Sigmoid colon (tissue), 7 donors: ENCODE measurements around the gene LRFN3. TPM values are rescaled to one million over a fixed set of nuclear protein-coding genes. Genes with fewer than 3 reads are reported as not detected.

Experiments
- DNase-seq: peaks from one replicate; pipeline ENCODE4 v3.0.0-alpha.2; 2019
- H3K27ac ChIP-seq, 4 donors: fragments of 200-600 bp; sonication (generic); one replicate each; pipeline ENCODE4 v1.5.1; 2016 to 2019; ENCODE audit warnings: mild to moderate bottlenecking in 1 of 4
- H3K27me3 ChIP-seq, 3 donors: fragments of 200-600 bp; sonication (generic); one replicate each; pipeline ENCODE4 v1.5.1; 2019; ENCODE audit warnings: mild to moderate bottlenecking in 1 of 3
- H3K36me3 ChIP-seq, 4 donors: fragments of 200-600 bp; sonication (generic); one replicate each; pipeline ENCODE4 v1.5.1; 2016 to 2019
- H3K4me1 ChIP-seq, 4 donors: fragments of 200-600 bp; sonication (generic); one replicate each; pipeline ENCODE4 v1.5.1; 2017 to 2019
- H3K4me3 ChIP-seq, 4 donors: fragments of 200-600 bp; sonication (generic); one replicate each; pipeline ENCODE4 v1.5.1; 2017 to 2019; ENCODE audit warnings: mild to moderate bottlenecking in 2 of 4, moderate library complexity in 1 of 4
- H3K9me3 ChIP-seq, 4 donors: fragments of 200-600 bp in 3 of 4; sonication (generic) in 3 of 4; one replicate each; pipeline versions ENCODE4 v1.5.1 to v1.6.1; 2013 to 2019
- EP300 ChIP-seq, 4 donors: sonication (generic); formaldehyde crosslinking; IDR thresholded peaks; one replicate each; pipeline ENCODE4 v1.6.1; 2017; ENCODE audit warnings: antibody characterized with exemption in 4 of 4
- POLR2A ChIP-seq, 2 donors: fragments of 450-650 bp; IDR thresholded peaks; one replicate each; pipeline ENCODE4 v1.6.1; 2016; ENCODE audit warnings: antibody characterized with exemption in 2 of 2, mild to moderate bottlenecking in 2 of 2, moderate library complexity in 2 of 2
- POLR2AphosphoS5 ChIP-seq, 4 donors: sonication (generic); formaldehyde crosslinking; IDR thresholded peaks; one replicate each; pipeline ENCODE4 v1.6.1; 2017; ENCODE audit warnings: antibody characterized with exemption in 4 of 4
- WGBS, 2 donors: extraction: QIAGEN DNeasy Blood & Tissue Kit; methylation state at CpG; one replicate each; pipeline ENCODE4 v1.1.7; 2013; 5-methylcytosine and 5-hydroxymethylcytosine counted together
- intact Hi-C: fragments of 100-400 bp; cut with DNase I; formaldehyde crosslinking; loops from one replicate; pipeline ENCODE4 v1.15.1; 2023
- polyA plus RNA-seq, 3 donors: library from polyadenylated mRNA; stranded (reverse); fragments of 200-250 nt; gene quantifications; one replicate each; pipeline ENCODE4 v1.2.3, GENCODE V29; 2013
- total RNA-seq, 4 donors: library from RNA; depleted of rRNA; stranded (reverse); fragments of >200 nt; gene quantifications; one replicate each; pipeline ENCODE4 v1.1.0, GENCODE V29; 2016
- TF ChIP-seq, protein P1 (sequence below), 4 experiments: fragments of 450-650 bp in 3 of 4; fragments of 200-600 bp in 1 of 4; IDR thresholded peaks; one replicate each; pipeline ENCODE4 v1.5.1; 2016 to 2019; ENCODE audit warnings: antibody characterized with exemption in 4 of 4, mild to moderate bottlenecking in 3 of 4, moderate library complexity in 2 of 4
- donor health status: healthy with polysubstance abuse.
- donor health status: Bipolar disorder and iron deficiency.
- donor health status: healthy.

The LRFN3 gene
- total and polyA plus RNA-seq, 7 donors, result 4.6 to 9.7 (median 6.4) TPM

GRCh38 chr19:35901854-35902661 is 34.1 kb upstream of the LRFN3 start, which contains the start of gene HCST:
Gene HCST, plus strand, starts transcription at chr19:35902529. Its CDS starts 65 bp downstream, at chr19:35902594.
- no peak for DNase-seq

DNA sequence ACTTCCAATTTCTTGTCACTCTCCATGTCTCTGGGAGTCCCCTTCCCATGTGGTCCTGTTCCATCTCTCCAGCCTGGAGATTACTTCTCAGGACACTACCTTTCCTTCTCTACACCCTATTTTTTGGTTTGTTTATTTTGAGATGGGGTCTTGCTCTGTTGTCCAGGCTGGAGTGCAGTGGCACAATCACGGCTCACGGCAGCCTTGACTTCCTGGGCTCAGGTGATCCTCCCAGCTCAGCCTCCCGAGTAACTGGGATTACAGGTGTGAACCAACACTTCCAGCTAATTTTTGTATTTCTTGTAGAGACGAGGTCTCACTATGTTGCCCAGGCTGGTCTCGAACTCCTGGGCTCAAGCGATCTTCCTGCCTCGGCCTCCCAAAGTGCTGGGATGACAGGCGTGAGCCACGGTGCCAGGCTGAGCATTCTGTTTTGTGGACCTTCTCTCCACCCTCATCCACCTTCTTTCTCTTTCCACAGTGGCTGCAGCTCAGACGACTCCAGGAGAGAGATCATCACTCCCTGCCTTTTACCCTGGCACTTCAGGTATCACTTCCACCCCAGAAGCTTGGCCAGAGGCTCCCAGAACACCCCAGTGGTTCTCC is 33.2 kb upstream of the LRFN3 start:
- Histone ChIP-seq H3K9me3 (no peaks in the 10 kb centered on the region), H3K27ac (peak overlapping the region; percentile 82 to 95 (median 90)), H3K4me1 (peaks cover 0 to 41% (median 31%) of the 10 kb centered on the region in 4 donors), H3K36me3 (no peaks in the 10 kb centered on the region), H3K27me3 (no peaks in the 10 kb centered on the region), H3K4me3 (peak overlapping the region in 2 of 4 donors; percentile 1 to 2)
- WGBS, 2 donors, result 57 to 62% methylated on average over 10 of the region's 10 CpGs
- DNase-seq, result no peak
- intact Hi-C loops, result no loop called here
- TF ChIP-seq EP300 (IDR thresholded peaks at IDR 0.05) (no peak), POLR2AphosphoS5 (IDR thresholded peaks at IDR 0.05) (no peak)
- TF ChIP-seq, protein P1, sequence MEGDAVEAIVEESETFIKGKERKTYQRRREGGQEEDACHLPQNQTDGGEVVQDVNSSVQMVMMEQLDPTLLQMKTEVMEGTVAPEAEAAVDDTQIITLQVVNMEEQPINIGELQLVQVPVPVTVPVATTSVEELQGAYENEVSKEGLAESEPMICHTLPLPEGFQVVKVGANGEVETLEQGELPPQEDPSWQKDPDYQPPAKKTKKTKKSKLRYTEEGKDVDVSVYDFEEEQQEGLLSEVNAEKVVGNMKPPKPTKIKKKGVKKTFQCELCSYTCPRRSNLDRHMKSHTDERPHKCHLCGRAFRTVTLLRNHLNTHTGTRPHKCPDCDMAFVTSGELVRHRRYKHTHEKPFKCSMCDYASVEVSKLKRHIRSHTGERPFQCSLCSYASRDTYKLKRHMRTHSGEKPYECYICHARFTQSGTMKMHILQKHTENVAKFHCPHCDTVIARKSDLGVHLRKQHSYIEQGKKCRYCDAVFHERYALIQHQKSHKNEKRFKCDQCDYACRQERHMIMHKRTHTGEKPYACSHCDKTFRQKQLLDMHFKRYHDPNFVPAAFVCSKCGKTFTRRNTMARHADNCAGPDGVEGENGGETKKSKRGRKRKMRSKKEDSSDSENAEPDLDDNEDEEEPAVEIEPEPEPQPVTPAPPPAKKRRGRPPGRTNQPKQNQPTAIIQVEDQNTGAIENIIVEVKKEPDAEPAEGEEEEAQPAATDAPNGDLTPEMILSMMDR (IDR thresholded peaks at IDR 0.05), result no peak

More at GRCh38 chr19:35901854-35902661, 34.1 kb upstream of the LRFN3 start, which contains the start of gene HCST:
- Histone ChIP-seq H3K4me1 (peaks cover 0 to 47% (median 36%) of the 10 kb centered on the region in 4 donors), H3K9me3 (no peaks in the 10 kb centered on the region), H3K4me3 (peak within 1 kb of the TSS in 2 of 4 donors; percentile 1 to 2), H3K27ac (peak within 1 kb of the TSS; percentile 82 to 95 (median 90)), H3K27me3 (no peaks in the 10 kb centered on the region), H3K36me3 (peaks cover 0 to 8% (median 0%) of the 10 kb centered on the region in 4 donors)
- 28 to 38% methylated on average over 6 of the region's 6 CpGs for WGBS, 2 donors
- TF ChIP-seq POLR2AphosphoS5 (IDR thresholded peaks at IDR 0.05), result peak in 1 of 4 donors; percentile 14
- TF ChIP-seq, protein P1 (IDR thresholded peaks at IDR 0.05), result no peak
- no peak for TF ChIP-seq EP300 (IDR thresholded peaks at IDR 0.05)
- no peak for TF ChIP-seq POLR2A (IDR thresholded peaks at IDR 0.05)
- intact Hi-C loops, result no loop called here

- Histone ChIP-seq H3K4me3 (peak overlapping the region in 2 of 4 donors; percentile 1 to 2), H3K27me3 (no peaks in the 10 kb centered on the region), H3K27ac (peak overlapping the region; percentile 68 to 95 (median 84)), H3K4me1 (peaks cover 0 to 34% (median 24%) of the 10 kb centered on the region in 4 donors), H3K36me3 (no peaks in the 10 kb centered on the region), H3K9me3 (no peaks in the 10 kb centered on the region)
- TF ChIP-seq EP300 (IDR thresholded peaks at IDR 0.05), result peak in 1 of 4 donors; percentile 34
- TF ChIP-seq, protein P1 (IDR thresholded peaks at IDR 0.05), result no peak
- peak in 1 of 2 donors; percentile 29 for TF ChIP-seq POLR2A (IDR thresholded peaks at IDR 0.05)
- TF ChIP-seq POLR2AphosphoS5 (IDR thresholded peaks at IDR 0.05), result peak in 2 of 4 donors; percentile 29 to 71
- intact Hi-C loops, result no loop called here
- WGBS, 2 donors, result 2% methylated on average over 24 of the region's 24 CpGs
- peak; percentile 87 for DNase-seq
These were observed 32.5 kb upstream of the LRFN3 start for GRCh38 chr19:35903550-35904179.

DNA sequence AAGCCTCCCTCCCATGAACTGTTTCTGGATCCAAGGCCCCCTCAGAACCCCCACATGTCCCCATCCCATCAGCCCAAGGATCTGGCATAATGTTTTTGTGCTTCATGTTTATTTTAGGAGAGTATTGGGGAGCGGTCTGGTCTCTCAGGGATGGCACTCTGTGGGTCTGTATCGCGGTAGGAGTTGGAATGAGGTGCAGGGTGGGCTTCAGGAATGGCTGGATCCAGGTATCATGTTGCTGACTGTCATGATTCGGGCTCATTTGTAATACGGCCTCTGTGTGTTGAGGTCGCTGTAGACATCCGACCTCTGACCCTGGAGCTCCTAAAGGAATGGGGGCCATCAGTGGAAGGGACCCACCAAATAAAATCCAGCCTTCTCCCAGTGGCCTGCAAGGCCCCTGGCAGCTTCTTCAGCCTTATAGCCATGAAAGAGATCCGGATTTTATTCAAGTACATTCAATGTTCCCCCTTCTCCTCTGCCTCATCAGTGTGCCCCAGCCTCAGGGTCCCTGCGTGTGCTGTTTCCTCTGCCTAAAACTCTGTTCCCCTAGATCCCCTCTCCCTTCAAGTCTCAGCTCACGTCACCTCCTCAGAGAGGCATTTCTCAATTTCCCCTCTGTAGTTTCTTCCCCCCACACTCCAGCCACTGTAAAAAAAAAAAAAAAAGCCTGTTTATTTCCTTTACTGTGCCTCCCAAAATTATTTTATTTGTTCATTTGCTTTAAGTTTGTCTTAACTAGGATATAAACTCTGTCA is 31.7 kb upstream of the LRFN3 start:
- no peak for DNase-seq
- TF ChIP-seq EP300 (IDR thresholded peaks at IDR 0.05) (no peak), POLR2A (IDR thresholded peaks at IDR 0.05) (no peak), POLR2AphosphoS5 (IDR thresholded peaks at IDR 0.05) (peak in 2 of 4 donors; percentile 8 to 17)
- Histone ChIP-seq H3K27ac (peak overlapping the region; percentile 68 to 95 (median 84)), H3K27me3 (no peaks in the 10 kb centered on the region), H3K9me3 (no peaks in the 10 kb centered on the region), H3K36me3 (no peaks in the 10 kb centered on the region), H3K4me3 (no peak overlapping the region), H3K4me1 (peaks cover 0 to 33% (median 23%) of the 10 kb centered on the region in 4 donors)
- intact Hi-C loops, result no loop called here
- 81 to 87% methylated on average over 10 of the region's 10 CpGs for WGBS, 2 donors
